ENCODE measurements around the gene ABCC10.
"Not testable (repeated sequence)": the region's sequence is repeated elsewhere in the genome, so short reads cannot be mapped to it uniquely, and the experiment has no call there.

Gene ABCC10

GRCh38 chr6:43427406-43428111 lies at the start of gene ABCC10:
Gene ABCC10 (plus strand): TSS chr6:43427541. CDS start chr6:43427979, 438 bp downstream.
- peak within 1 kb of the TSS; percentile 93 for H3K4me3 ChIP-seq (ENCODE audit: low read depth, low read length)
- TF ChIP-seq CTCF (IDR thresholded peaks at IDR 0.05; ENCODE audit: low read depth, low read length) = peak; percentile 35; the same call in 1 of the 2 replicates

GRCh38 chr6:43377710-43378229 lies 49.6 kb upstream of the ABCC10 start:
- TF ChIP-seq CTCF (IDR thresholded peaks at IDR 0.05; ENCODE audit: low read depth, low read length) = no peak

GRCh38 chr6:43378631-43379030 lies 48.7 kb upstream of the ABCC10 start:
- no peak for TF ChIP-seq CTCF (IDR thresholded peaks at IDR 0.05; ENCODE audit: low read depth, low read length)
- H3K4me3 ChIP-seq (ENCODE audit: low read depth, low read length) = no peak overlapping the region

More at GRCh38 chr6:43377710-43378229, 49.6 kb upstream of the ABCC10 start:
- H3K4me3 ChIP-seq (ENCODE audit: low read depth, low read length) = no peak overlapping the region

GRCh38 chr6:43380858-43381257 lies 46.5 kb upstream of the ABCC10 start:
- not testable (repeated sequence) for H3K4me3 ChIP-seq (ENCODE audit: low read depth, low read length)

GRCh38 chr6:43383021-43383667 lies 44.2 kb upstream of the ABCC10 start:
- TF ChIP-seq CTCF (IDR thresholded peaks at IDR 0.05; ENCODE audit: low read depth, low read length) = no peak
- no peak overlapping the region for H3K4me3 ChIP-seq (ENCODE audit: low read depth, low read length)

- H3K4me3 ChIP-seq (ENCODE audit: low read depth, low read length) = no peak overlapping the region
These were observed 40.8 kb upstream of the ABCC10 start for GRCh38 chr6:43386492-43386891.

GRCh38 chr6:43389730-43390295 lies 37.5 kb upstream of the ABCC10 start:
- no peak for TF ChIP-seq CTCF (IDR thresholded peaks at IDR 0.05; ENCODE audit: low read depth, low read length)
- no peak overlapping the region for H3K4me3 ChIP-seq (ENCODE audit: low read depth, low read length)

More at GRCh38 chr6:43386492-43386891, 40.8 kb upstream of the ABCC10 start:
- TF ChIP-seq CTCF (IDR thresholded peaks at IDR 0.05; ENCODE audit: low read depth, low read length) = peak; percentile 7; the same call in 1 of the 2 replicates

GRCh38 chr6:43390753-43391439 lies 36.4 kb upstream of the ABCC10 start:
- H3K4me3 ChIP-seq (ENCODE audit: low read depth, low read length) = not testable (repeated sequence)

Measured in WI38 (cell line).